Cortex of kidney (tissue), 1 donor: ENCODE results near the gene CTDNEP1.

ENCODE experiments used
- DNase-seq: peaks from one replicate; lab custom pipeline; 2025; lab: John Stamatoyannopoulos, UW

CTDNEP1 gene

GRCh38 chr17:7228920-7229319 lies 22.6 kb downstream of the CTDNEP1 start:
- no peak for DNase-seq

DNA sequence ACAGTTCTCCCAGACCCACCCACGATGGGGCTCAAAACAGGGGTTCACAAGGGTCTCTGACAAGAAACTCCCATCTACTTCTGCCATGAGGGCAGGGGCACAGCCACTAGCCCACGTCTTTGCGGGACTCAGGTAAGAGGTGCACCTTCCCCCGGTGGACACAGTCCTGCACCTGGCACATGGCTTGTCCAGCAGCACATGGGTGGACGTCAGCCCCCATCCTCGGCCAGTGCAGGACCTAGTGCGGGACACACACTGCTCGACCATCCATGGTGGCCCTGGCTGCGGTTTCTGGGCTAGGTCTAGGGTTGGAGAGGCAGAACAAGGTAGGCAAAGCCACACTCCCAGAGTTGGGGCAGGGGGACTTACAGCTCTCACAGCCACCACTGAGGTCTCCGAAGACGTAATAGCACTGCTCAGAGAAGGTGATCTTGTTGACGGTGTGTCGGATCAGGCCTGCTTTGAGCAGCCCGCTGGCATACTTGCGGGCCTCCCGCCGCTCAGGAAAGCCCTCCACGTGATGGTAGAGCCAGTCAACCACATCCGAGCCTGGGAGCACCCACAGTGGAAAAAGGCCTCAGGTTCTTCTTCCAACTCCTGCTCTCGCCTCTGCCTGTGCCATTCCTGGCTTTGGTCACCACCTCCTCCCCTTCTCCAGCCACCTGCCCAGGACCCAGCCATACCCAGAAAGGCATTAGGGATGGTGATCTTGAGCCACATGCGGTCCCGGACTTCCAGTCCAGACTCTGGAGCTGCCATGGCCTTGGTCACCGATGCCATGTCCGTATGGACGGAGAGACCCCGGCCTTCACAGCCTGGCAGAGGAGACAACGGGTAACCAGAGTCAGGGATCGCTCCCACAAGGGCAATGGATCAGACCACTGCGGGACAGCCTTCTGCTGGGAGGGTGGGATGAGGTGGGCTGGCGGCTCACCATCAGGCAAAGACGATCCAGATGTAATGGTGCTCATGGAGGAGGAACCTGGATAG lies 24.5 kb downstream of the CTDNEP1 start:
- DNase-seq: no peak

DNA sequence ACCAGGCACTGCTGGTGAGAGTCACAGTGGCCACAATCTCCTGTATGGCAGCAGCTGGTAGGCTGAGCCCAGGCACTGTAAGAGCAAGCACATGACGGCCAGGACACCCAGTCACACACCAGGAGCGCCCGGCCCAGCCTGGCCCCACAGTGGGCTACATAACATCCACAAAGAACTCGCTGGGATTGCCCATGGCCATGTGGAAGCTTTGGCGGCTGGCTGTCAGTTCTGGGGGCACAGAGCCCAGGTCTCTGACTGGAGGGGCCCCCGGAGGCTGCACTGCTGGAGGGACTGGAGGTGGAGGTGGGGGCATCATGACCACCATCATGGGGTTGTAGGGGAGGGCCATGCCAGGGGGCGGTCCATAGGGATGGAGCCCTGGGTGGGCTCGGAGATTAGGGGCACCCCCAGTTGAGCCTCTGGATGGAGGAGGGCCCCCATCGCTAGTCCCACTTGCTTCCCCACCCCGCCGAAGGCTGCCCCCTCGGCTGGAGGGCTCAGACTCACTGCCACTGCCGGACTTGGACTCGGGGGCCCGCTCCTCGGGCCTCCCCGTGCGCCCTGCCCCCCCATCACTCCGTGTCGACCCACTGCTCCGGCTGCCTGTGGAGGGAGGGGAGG lies 25.7 kb downstream of the CTDNEP1 start:
- no peak for DNase-seq

- DNase-seq: no peak
Measured at GRCh38 chr17:7224661-7225111, 26.8 kb downstream of the CTDNEP1 start.

GRCh38 chr17:7224110-7224509 lies 27.4 kb downstream of the CTDNEP1 start:
- no peak for DNase-seq

- no peak for DNase-seq
Measured at GRCh38 chr17:7223375-7223774, 28.2 kb downstream of the CTDNEP1 start.

GRCh38 chr17:7222972-7223292 lies 28.6 kb downstream of the CTDNEP1 start:
- no peak for DNase-seq

GRCh38 chr17:7222093-7222971 lies 29.2 kb downstream of the CTDNEP1 start:
- DNase-seq: no peak

- DNase-seq: no peak
Measured at GRCh38 chr17:7221278-7222092, 30.0 kb downstream of the CTDNEP1 start.

GRCh38 chr17:7220593-7221277 lies 30.8 kb downstream of the CTDNEP1 start:
- no peak for DNase-seq

DNA sequence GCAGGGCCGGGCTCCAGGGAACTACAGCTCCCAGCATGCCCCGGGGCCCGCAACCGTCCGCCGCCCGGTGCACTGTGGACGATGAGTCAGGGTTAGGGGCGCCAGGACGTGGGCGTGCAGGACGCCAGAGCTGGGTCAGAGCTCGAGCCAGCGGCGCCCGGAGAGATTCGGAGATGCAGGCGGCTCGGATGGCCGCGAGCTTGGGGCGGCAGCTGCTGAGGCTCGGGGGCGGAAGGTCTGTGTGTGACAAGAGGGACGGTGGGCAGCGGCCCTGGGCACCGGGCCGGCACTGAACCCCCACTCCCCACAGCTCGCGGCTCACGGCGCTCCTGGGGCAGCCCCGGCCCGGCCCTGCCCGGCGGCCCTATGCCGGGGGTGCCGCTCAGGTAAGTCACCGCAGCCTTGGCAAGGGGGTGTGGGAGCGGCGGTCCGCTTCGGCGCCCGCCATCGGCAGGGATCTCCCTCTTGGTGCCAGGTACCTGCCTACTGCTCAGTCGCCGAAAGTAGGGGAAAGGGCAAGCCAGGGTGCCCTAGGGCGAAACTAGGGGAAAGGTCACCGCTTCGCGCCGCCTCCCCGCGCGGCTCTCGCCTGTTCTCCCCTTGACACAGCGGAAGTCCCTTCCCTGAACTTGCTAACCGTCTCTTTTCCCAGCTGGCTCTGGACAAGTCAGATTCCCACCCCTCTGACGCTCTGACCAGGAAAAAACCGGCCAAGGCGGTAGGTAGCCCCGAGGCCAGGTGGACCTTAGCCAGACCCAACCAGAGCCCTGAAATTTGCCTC lies 31.5 kb downstream of the CTDNEP1 start, which contains the start of the genes ACADVL and DLG4:
Gene ACADVL (plus strand): TSS at position 127 of the 781 bp plus-strand sequence. CDS start 47 bp downstream, at position 174.
Gene DLG4 (minus strand): TSS at position 25 of the 781 bp plus-strand sequence.
- DNase-seq: no peak

GRCh38 chr17:7219229-7219811 lies 32.2 kb downstream of the CTDNEP1 start:
- DNase-seq: no peak

- DNase-seq: no peak
Measured at GRCh38 chr17:7218758-7219157, 32.8 kb downstream of the CTDNEP1 start.

DNA sequence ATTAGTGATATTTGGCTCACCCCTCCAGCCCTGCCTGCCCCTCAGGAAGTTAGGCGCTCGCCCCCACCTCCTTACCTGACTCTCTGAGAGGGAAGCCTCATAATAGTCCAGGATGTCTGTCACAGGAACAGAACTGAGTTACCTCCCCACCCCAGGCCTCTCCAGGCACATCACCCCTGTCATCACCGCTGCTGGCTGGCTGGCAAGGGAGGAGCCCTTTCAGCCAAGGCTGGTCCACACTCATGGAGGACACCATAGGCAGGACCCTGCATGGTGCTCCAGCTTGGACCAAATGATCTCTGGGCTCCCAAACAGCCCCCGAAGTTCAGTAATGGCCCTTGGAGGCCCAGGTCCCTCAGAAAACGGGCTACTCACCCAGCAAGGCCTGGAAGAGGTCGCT lies 33.4 kb downstream of the CTDNEP1 start:
- no peak for DNase-seq

DNA sequence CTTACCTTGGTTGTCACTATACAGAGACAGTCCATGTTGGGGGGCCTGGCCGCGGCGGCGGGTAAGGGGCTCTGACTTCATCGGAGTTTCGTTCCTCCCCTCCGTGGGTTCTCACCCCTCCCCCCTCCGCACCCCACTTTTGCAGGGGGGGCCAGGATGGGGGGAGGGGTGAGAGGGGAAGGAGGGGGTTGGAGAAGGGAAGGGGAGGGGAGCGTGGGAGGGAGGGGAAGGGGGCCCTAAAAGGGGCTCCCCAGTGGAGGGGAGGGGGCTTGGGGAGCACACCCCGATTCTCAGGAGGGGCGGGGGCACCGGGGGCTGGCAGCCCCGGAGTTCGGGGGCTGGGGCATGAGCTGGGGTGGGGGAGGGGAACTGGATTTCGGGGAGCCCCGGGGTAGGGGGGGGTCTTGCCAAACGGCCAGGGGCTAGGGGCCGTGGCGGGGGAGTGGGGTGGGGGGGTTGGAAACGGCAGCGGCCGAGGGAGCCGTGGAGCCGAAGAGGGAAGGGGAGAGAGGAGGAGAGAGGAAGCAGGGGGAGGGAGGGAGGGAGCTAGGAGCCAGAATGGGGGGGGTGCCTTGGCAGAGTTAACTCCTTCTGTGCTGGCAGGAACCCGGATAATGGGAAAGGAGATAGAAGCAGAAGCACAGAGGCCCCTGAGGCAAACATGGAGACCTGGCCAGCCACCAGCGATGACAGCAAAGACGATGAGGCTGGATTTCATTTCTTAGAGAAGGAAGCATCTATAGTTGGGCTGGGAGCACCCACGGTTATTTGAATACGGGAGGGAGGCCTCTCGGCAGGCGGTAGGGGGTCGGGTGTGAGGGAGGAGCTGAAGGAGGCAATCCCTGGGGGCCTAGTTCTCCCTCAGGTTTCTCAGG lies 34.2 kb downstream of the CTDNEP1 start:
- no peak for DNase-seq

DNA sequence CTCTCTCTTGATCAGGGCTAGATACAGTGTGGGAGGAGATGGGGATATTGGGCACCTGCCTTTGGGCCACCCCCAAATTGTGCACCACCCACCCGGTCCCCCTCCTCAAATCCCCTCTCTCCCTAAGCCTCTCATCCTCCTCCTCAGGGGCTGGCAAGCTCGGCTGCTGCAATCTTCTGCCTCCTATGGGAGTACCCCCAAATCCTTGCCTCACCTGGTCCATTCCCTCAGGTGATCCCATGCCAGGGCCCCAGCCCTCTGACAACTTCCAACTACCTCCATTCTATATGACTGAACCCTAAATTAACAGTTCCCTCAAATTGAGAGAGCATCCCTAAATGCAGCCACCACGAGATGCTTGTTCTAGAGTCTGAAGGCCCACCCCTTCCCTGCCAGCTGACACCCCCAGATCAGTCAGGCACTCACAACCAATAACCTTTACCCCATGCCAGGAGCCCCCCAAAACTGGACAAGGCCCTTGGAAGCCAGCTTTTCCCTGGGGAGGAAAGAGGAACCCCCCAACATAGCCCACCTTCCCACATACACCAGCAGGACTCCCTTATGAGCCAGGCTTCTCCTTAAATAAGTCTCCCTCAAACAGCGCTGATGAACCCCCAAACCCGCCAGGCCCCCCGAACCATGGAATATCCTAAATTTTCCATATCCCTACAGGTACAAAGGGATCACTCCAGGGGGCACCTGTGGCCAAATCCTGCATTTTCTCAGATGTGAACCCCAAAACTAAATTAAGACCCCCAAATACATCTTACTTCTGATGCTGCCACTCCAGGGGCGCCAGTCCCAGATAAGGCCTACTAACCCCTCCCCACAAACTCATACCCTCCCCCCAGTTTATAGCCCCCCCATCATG lies 35.1 kb downstream of the CTDNEP1 start:
- no peak for DNase-seq

- DNase-seq: no peak
Measured at GRCh38 chr17:7215652-7216180, 35.8 kb downstream of the CTDNEP1 start.
